CD4-positive, CD25-positive, alpha-beta regulatory T cell (primary cell): ENCODE results near the gene BRD3OS. TPM values are rescaled to one million over a fixed set of nuclear protein-coding genes. Genes with fewer than 3 reads are reported as not detected.

ENCODE experiments used
- ATAC-seq, 2 donors: fragments of 150-1000 bp; cut with Tn5 transposase; one replicate each; pipeline ENCODE4 v1.10.0; 2021; ENCODE audit warnings: low read depth in 2 of 2, moderate number of reproducible peaks in 2 of 2, moderate library complexity in 1 of 2
- DNase-seq, 3 donors: peaks; one replicate each; pipeline versions ENCODE4 v3.0.0 to v3.0.0-alpha.2; 2012 to 2022; ENCODE audit warnings: mixed read lengths in 1 of 3
- H3K27ac ChIP-seq: one replicate; pipeline ENCODE4 v1.7.0; 2013; ENCODE audit warnings: mild to moderate bottlenecking, low read length; ENCODE audit not compliant: insufficient read depth, poor library complexity, severe bottlenecking
- H3K27me3 ChIP-seq: one replicate; pipeline ENCODE4 v1.7.0; 2013; ENCODE audit warnings: low read length; ENCODE audit not compliant: control insufficient read depth, insufficient read depth
- H3K36me3 ChIP-seq: one replicate; pipeline ENCODE4 v1.7.0; 2013; ENCODE audit warnings: mild to moderate bottlenecking, low read length, moderate library complexity; ENCODE audit not compliant: control insufficient read depth, insufficient read depth
- H3K4me1 ChIP-seq: 2 replicates; pipeline ENCODE4 v1.7.0; 2013; ENCODE audit warnings: mild to moderate bottlenecking, low read length; ENCODE audit not compliant: insufficient read depth, control insufficient read depth, poor library complexity, severe bottlenecking
- H3K4me3 ChIP-seq: one replicate; pipeline ENCODE4 v1.7.0; 2013; ENCODE audit warnings: low read depth, mild to moderate bottlenecking, low read length, moderate library complexity
- H3K9me3 ChIP-seq, 2 experiments: 1 replicate in 1 of 2; 2 replicates in 1 of 2; pipeline ENCODE4 v1.7.0; 2013; ENCODE audit warnings: low read length in 2 of 2, mild to moderate bottlenecking in 1 of 2, moderate library complexity in 1 of 2; ENCODE audit not compliant: control insufficient read depth in 2 of 2
- H3K27ac Mint-ChIP-seq, 3 donors: one replicate each; pipeline ENCODE4 v1.8.0; 2020 to 2022; ENCODE audit warnings: mild to moderate bottlenecking in 3 of 3, mixed read lengths in 3 of 3, moderate library complexity in 2 of 3
- H3K27me3 Mint-ChIP-seq: one replicate; pipeline ENCODE4 v1.8.0; 2022; ENCODE audit warnings: mild to moderate bottlenecking, mixed read lengths
- H3K36me3 Mint-ChIP-seq: one replicate; pipeline ENCODE4 v1.8.0; 2020; ENCODE audit warnings: mixed read lengths
- H3K4me1 Mint-ChIP-seq, 4 donors: one replicate each; pipeline ENCODE4 v1.8.0; 2020 to 2022; ENCODE audit warnings: mixed read lengths in 4 of 4, mild to moderate bottlenecking in 1 of 4
- H3K4me3 Mint-ChIP-seq, 4 donors: one replicate each; pipeline ENCODE4 v1.8.0; 2020 to 2022; ENCODE audit warnings: mild to moderate bottlenecking in 4 of 4, mixed read lengths in 4 of 4, moderate library complexity in 3 of 4
- H3K9me3 Mint-ChIP-seq, 7 donors: one replicate each; pipeline ENCODE4 v1.8.0; 2020 to 2022; ENCODE audit warnings: mixed read lengths in 7 of 7, mild to moderate bottlenecking in 3 of 7, moderate library complexity in 2 of 7
- polyA plus RNA-seq, 4 donors: library from polyadenylated mRNA; unstranded; fragments of 300-500 nt; fragmentation: Illumina TruSeq; gene quantifications; one replicate each; pipeline ENCODE4 v1.2.3, GENCODE V29; 2021
- total RNA-seq: library from RNA; stranded (reverse); gene quantifications from one replicate; pipeline ENCODE4 v1.2.3, GENCODE V29; 2022

BRD3OS gene
- total and polyA plus RNA-seq, 5 donors from 2014 or later, result 4.6 to 20.6 (median 16.8) TPM

GRCh38 chr9:133979273-133979920 lies 45.9 kb upstream of the BRD3OS start:
- Histone ChIP-seq H3K4me3 (no peak overlapping the region), H3K9me3 (no peaks in the 10 kb centered on the region), H3K27me3 (no peaks in the 10 kb centered on the region), H3K36me3 (no peaks in the 10 kb centered on the region), H3K27ac (no peak overlapping the region), H3K4me1 (no peaks in the 10 kb centered on the region)
- ATAC-seq, result no peak
- no peaks in the 10 kb centered on the region for H3K27me3 Mint-ChIP-seq
- H3K4me3 Mint-ChIP-seq, result no peak overlapping the region
- no peaks in the 10 kb centered on the region for H3K4me1 Mint-ChIP-seq
- H3K27ac Mint-ChIP-seq, result no peak overlapping the region
- no peaks in the 10 kb centered on the region for H3K36me3 Mint-ChIP-seq
- no peak for DNase-seq
- H3K9me3 Mint-ChIP-seq, result peaks cover 0 to 2% (median 0%) of the 10 kb centered on the region in 7 donors

GRCh38 chr9:133979921-133980863 lies 45.1 kb upstream of the BRD3OS start:
- DNase-seq (no peak), ATAC-seq (no peak)
- no peak overlapping the region for H3K4me3 Mint-ChIP-seq
- no peaks in the 10 kb centered on the region for H3K36me3 Mint-ChIP-seq
- Histone ChIP-seq H3K27ac (no peak overlapping the region), H3K36me3 (no peaks in the 10 kb centered on the region), H3K9me3 (no peaks in the 10 kb centered on the region), H3K4me1 (no peaks in the 10 kb centered on the region), H3K4me3 (no peak overlapping the region), H3K27me3 (no peaks in the 10 kb centered on the region)
- no peaks in the 10 kb centered on the region for H3K4me1 Mint-ChIP-seq
- H3K27ac Mint-ChIP-seq, result no peak overlapping the region
- H3K27me3 Mint-ChIP-seq, result no peaks in the 10 kb centered on the region
- H3K9me3 Mint-ChIP-seq, result peaks cover 0 to 1% (median 0%) of the 10 kb centered on the region in 7 donors

GRCh38 chr9:133980864-133981588 lies 44.3 kb upstream of the BRD3OS start:
- no peaks in the 10 kb centered on the region for H3K9me3 ChIP-seq
- Mint-ChIP-seq H3K9me3 (no peaks in the 10 kb centered on the region), H3K4me1 (no peaks in the 10 kb centered on the region), H3K4me3 (no peak overlapping the region), H3K36me3 (no peaks in the 10 kb centered on the region), H3K27me3 (no peaks in the 10 kb centered on the region), H3K27ac (peak overlapping the region in 1 of 3 donors; percentile 32)
- no peaks in the 10 kb centered on the region for H3K36me3 ChIP-seq
- DNase-seq (no peak), ATAC-seq (no peak)
- H3K4me1 ChIP-seq, result no peaks in the 10 kb centered on the region
- no peak overlapping the region for H3K4me3 ChIP-seq
- no peaks in the 10 kb centered on the region for H3K27me3 ChIP-seq
- H3K27ac ChIP-seq, result no peak overlapping the region

GRCh38 chr9:133981589-133981957 lies 43.7 kb upstream of the BRD3OS start:
- Mint-ChIP-seq H3K27me3 (peaks cover 2% of the 10 kb centered on the region), H3K9me3 (no peaks in the 10 kb centered on the region), H3K27ac (peak overlapping the region in 1 of 3 donors; percentile 32), H3K4me1 (no peaks in the 10 kb centered on the region), H3K36me3 (no peaks in the 10 kb centered on the region), H3K4me3 (no peak overlapping the region)
- no peaks in the 10 kb centered on the region for H3K9me3 ChIP-seq
- no peak overlapping the region for H3K4me3 ChIP-seq
- no peaks in the 10 kb centered on the region for H3K36me3 ChIP-seq
- DNase-seq, result no peak
- H3K27me3 ChIP-seq, result no peaks in the 10 kb centered on the region
- H3K27ac ChIP-seq, result no peak overlapping the region
- no peaks in the 10 kb centered on the region for H3K4me1 ChIP-seq
- ATAC-seq, result no peak

- Mint-ChIP-seq H3K27me3 (peaks cover 4% of the 10 kb centered on the region), H3K9me3 (no peaks in the 10 kb centered on the region), H3K4me3 (no peak overlapping the region), H3K4me1 (no peaks in the 10 kb centered on the region), H3K36me3 (no peaks in the 10 kb centered on the region), H3K27ac (no peak overlapping the region)
- no peaks in the 10 kb centered on the region for H3K36me3 ChIP-seq
- no peaks in the 10 kb centered on the region for H3K27me3 ChIP-seq
- H3K4me1 ChIP-seq, result no peaks in the 10 kb centered on the region
- no peak overlapping the region for H3K4me3 ChIP-seq
- DNase-seq (no peak), ATAC-seq (no peak)
- H3K27ac ChIP-seq, result no peak overlapping the region
- H3K9me3 ChIP-seq, result no peaks in the 10 kb centered on the region
Observed at GRCh38 chr9:133981958-133982681, 43.2 kb upstream of the BRD3OS start.

- Histone ChIP-seq H3K27ac (no peak overlapping the region), H3K36me3 (no peaks in the 10 kb centered on the region), H3K4me1 (no peaks in the 10 kb centered on the region), H3K4me3 (no peak overlapping the region), H3K27me3 (no peaks in the 10 kb centered on the region), H3K9me3 (no peaks in the 10 kb centered on the region)
- Mint-ChIP-seq H3K4me3 (no peak overlapping the region), H3K36me3 (no peaks in the 10 kb centered on the region), H3K27ac (no peak overlapping the region), H3K4me1 (no peaks in the 10 kb centered on the region), H3K9me3 (no peaks in the 10 kb centered on the region), H3K27me3 (peaks cover 4% of the 10 kb centered on the region)
- ATAC-seq (no peak), DNase-seq (no peak)
Observed at GRCh38 chr9:133982971-133983720, 42.1 kb upstream of the BRD3OS start.

- Mint-ChIP-seq H3K9me3 (no peaks in the 10 kb centered on the region), H3K4me3 (peak overlapping the region in 1 of 4 donors; percentile 2), H3K27me3 (peaks cover 17% of the 10 kb centered on the region), H3K27ac (no peak overlapping the region), H3K4me1 (peaks cover 0 to 2% (median 0%) of the 10 kb centered on the region in 4 donors), H3K36me3 (no peaks in the 10 kb centered on the region)
- ATAC-seq (no peak), DNase-seq (no peak)
- no peaks in the 10 kb centered on the region for H3K36me3 ChIP-seq
- no peak overlapping the region for H3K27ac ChIP-seq
- H3K9me3 ChIP-seq, result no peaks in the 10 kb centered on the region
- peaks cover 2% of the 10 kb centered on the region for H3K4me1 ChIP-seq
- H3K4me3 ChIP-seq, result no peak overlapping the region
- H3K27me3 ChIP-seq, result no peaks in the 10 kb centered on the region
Observed at GRCh38 chr9:133986061-133986460, 39.2 kb upstream of the BRD3OS start.
